ENCODE results near the gene ACTL6A.

DNA sequence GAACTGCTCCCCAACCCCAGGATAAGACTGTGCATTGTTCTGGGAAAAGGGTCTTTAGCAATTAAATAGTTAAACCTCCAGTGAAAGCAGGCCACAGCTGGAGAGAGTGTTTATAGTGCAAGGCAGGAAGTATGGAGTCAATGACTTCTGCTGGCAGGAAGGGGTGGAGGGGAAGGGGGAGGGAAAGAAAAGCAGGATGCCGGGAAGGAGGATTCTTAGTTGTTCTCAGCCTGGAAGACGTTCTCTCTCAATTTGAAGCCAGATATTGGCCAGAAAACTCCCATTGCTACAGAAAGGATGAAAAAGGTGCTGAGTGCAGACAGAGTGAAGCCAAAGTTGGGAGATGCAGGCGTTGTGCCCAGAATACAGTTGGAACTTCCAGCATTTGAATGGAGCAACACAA is 35.7 kb upstream of the ACTL6A start:
- TF ChIP-seq POLR2A (IDR thresholded peaks at IDR 0.05): no peak
- TF ChIP-seq, protein P1, sequence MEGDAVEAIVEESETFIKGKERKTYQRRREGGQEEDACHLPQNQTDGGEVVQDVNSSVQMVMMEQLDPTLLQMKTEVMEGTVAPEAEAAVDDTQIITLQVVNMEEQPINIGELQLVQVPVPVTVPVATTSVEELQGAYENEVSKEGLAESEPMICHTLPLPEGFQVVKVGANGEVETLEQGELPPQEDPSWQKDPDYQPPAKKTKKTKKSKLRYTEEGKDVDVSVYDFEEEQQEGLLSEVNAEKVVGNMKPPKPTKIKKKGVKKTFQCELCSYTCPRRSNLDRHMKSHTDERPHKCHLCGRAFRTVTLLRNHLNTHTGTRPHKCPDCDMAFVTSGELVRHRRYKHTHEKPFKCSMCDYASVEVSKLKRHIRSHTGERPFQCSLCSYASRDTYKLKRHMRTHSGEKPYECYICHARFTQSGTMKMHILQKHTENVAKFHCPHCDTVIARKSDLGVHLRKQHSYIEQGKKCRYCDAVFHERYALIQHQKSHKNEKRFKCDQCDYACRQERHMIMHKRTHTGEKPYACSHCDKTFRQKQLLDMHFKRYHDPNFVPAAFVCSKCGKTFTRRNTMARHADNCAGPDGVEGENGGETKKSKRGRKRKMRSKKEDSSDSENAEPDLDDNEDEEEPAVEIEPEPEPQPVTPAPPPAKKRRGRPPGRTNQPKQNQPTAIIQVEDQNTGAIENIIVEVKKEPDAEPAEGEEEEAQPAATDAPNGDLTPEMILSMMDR (IDR thresholded peaks at IDR 0.05): no peak
- peak in 3 of 4 donors; percentile 14 to 69 (median 24) for TF ChIP-seq POLR2AphosphoS5 (IDR thresholded peaks at IDR 0.05)
- TF ChIP-seq EP300 (IDR thresholded peaks at IDR 0.05): peak in 1 of 4 donors; percentile 4
